Erythroblast (primary cell): Measurements from ENCODE around the gene BST2.

Experiments
- DNase-seq, 2 experiments: peaks; one replicate each; lab custom pipeline; 2025; lab: John Stamatoyannopoulos, UW
- GATA1 ChIP-seq: IDR thresholded peaks from 2 replicates; pipeline ENCODE4 v1.6.1; 2011; ENCODE audit warnings: low read depth, mild to moderate bottlenecking, control low read depth, low read length, moderate library complexity
- POLR2A ChIP-seq: IDR thresholded peaks from 2 replicates; pipeline ENCODE4 v1.6.1; 2011; ENCODE audit warnings: mild to moderate bottlenecking, low read length

BST2 gene

GRCh38 chr19:17431417-17431816, 26.0 kb upstream of the BST2 start:
- DNase-seq: no peak
- no peak for TF ChIP-seq GATA1
- no peak for TF ChIP-seq POLR2A

DNA sequence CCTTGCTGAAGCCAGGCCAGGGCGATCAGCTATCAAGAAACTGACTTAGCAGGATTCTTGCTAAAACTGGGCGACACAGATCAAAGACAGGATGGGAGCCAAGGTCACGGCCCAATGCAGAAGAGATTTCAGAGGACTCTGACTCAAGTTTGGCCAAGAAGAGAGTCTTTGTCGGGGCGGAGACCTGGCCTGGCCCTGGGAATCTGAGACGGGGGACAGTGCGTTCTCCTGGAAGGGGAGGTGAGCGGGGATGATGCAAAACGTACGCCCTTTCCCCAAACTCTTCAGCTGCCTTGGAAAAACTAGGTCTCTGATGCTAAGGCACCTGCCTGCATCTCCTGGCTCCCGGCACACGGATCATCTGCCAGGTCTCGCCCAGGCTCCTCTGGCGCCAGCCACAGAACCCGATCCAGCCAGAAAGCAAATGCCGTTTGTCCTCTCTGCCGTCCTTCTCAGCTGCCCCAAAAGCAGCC, 24.2 kb upstream of the BST2 start:
- DNase-seq: no peak
- TF ChIP-seq GATA1: no peak

DNA sequence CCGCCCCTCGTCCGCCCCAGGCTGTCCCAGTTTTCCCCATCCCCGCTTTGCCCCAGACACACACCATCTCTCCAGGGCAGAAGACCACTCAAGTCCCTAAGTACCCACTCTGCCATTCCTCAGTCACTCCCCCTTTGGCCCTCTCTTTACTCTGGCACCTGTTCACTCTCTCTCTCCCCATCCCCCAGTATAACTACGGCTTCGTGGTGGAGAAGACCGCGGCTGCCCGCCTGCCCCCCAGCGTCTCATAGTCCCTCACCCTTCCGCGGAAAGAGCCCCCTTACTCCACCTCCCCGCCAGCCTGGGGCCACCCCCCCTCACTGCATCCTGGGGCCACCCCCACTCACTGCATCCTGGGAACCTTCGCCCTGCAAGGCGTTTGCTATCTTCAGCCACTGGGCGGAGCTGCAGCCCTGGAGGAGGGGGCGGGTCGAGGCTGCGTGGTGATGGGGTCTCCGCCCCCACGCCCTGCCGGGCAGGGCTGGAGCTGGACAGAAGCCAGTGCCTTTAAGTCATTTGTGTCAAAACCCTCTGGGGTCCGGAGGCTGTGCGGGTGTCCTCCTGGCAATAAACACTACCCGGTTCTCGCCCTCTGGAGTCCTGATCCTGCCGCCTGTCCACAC, 19.4 kb upstream of the BST2 start:
- peak; percentile 69 to 76 for DNase-seq
- TF ChIP-seq POLR2A (no peak), GATA1 (no peak)

DNA sequence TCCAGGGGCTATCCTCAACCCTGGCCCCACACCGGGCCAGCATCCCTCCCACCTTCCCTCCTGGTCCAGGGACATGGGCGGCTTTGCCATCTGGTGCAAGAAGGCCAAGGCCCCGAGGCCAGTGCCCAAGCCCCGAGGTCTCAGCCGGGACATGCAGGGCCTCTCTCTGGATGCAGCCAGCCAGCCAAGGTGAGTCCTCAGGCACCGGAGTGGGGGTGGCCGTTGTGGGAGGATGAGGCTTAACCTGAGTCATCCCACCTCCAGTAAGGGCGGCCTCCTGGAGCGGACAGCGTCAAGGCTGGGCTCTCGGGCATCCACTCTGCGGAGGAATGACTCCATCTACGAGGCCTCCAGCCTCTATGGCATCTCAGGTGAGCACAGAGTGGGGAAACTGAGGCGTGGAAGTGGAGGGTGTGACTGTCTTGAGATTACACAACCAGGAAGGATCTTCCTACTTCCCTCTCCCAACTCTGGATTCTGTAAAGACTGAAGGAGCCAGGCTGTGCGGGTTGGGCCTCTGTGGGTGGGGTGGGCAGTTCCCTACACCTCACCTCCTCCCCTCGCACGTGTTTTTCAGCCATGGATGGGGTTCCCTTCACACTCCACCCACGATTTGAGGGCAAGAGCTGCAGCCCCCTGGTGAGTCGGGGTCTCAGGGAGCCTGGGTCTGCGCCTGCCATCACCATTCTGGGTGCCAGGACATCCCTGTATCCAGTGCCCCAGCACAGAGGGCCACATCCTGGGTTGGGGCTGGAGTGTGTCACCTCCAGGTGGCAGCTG, 18.2 kb upstream of the BST2 start:
- DNase-seq: no peak

GRCh38 chr19:17421942-17422341, 16.5 kb upstream of the BST2 start:
- no peak for DNase-seq
- TF ChIP-seq POLR2A: no peak
- no peak for TF ChIP-seq GATA1

More for the DNA sequence above, 18.2 kb upstream of the BST2 start:
- TF ChIP-seq GATA1 (no peak), POLR2A (no peak)

- peak in 1 of 2 experiments; percentile 52 for DNase-seq
- TF ChIP-seq POLR2A (no peak), GATA1 (no peak)
These were observed 15.1 kb upstream of the BST2 start for GRCh38 chr19:17420475-17420924.

DNA sequence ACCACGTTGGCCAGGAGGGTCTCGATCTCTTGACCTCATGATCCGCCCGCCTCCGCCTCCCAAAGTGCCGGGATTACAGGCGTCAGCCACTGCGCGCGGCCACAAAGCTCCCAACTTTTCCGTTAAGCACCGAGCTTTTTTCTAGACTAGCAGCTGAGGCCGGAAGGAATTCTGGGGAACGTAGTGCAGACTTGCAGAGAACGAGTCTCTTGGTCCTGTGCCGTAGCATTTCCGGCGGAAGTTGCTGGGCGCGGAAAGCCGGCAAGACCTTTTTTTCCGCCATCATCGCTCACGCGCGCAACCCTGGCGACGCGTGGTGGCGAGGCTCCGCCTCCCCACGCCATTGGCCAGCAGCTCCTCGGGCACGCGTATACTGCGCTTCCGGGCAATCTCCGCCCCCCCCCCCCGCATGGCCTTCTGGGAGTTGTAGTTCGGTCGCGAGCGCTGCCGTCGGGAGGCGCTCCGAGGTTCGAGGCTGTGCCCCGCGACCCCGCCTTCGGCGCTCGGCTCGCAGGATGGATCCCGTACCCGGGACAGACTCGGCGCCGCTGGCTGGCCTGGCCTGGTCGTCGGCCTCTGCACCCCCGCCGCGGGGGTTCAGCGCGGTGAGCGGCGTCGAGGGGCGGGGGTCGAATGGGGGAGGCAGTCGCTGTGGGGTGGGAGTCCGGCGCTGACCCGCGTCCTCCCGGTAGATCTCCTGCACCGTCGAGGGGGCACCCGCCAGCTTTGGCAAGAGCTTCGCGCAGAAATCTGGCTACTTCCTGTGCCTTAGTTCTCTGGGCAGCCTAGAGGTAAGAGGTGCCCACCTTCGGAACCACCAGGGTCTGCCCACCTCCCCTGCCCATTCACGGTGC, 14.4 kb upstream of the BST2 start, which contains the start of gene MVB12A:
Gene MVB12A (plus strand): TSS at position 427 of the 854 bp plus-strand sequence. CDS start 89 bp downstream, at position 516.
- DNase-seq: peak; percentile 99
- TF ChIP-seq GATA1 (no peak), POLR2A (peak; percentile 56)

- no peak for DNase-seq
- no peak for TF ChIP-seq POLR2A
- no peak for TF ChIP-seq GATA1
These were observed 13.8 kb upstream of the BST2 start for GRCh38 chr19:17419154-17419620.

DNA sequence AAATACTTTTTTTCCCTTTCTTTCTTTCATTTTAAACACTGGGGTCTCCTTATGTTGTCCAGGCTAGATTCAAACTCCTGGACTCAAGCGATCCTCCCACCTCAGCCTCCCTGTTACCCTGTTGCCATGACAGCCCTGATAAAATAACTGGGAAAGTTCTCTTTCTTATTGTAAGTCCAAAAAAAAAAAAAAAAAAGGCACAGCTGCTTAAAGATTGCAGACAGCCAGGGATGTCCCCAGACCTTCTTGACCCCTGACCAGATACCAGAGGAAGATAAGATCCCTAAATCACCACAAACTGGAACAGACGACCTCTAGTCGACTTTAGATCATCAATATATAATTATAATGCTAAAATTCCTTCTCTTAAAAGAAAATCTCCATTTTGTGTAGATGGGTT, 13.3 kb upstream of the BST2 start:
- DNase-seq: no peak
- TF ChIP-seq GATA1 (no peak), POLR2A (no peak)

DNA sequence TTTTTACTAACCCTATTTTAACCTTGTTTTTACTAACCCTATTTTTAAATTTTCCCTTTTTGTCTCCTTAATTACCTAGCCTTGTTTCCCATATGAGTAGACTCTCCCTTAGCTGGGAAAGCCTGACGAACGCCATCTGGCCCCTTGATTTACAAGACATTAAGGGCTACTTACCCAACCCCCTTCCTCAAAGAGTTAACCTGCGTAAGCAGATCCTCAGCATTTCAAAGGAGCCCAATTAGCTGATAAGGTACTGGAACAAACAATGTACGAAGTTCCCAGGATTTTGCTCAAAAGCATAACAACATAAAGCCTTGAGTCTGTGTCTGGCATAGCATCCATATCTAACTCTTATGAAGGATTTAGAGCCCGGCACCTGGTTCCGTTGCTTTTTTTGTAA, 9.7 kb upstream of the BST2 start:
- DNase-seq: no peak
- TF ChIP-seq POLR2A: no peak
- no peak for TF ChIP-seq GATA1

GRCh38 chr19:17414097-17414496, 8.7 kb upstream of the BST2 start:
- no peak for DNase-seq
- TF ChIP-seq GATA1 (no peak), POLR2A (no peak)

DNA sequence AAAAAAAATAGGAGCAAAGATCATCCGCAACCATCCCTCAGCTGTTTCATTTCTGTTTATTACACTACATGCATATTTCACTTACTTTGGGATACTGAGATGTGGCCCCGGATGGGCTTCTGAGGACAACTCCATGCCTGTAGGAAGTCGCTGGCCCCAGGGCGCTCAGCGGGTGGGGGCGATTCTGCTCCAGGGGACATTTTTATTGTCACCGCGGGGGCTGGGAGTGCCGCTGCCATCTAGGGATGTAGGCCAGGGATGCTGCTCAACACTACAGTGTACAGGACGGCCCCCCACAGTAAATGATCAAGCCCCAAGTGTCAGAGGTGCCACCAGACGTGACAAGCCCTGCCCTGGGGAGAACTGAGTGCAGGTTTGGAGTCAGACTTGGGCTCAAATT, 6.4 kb upstream of the BST2 start:
- no peak for DNase-seq
- TF ChIP-seq GATA1 (no peak), POLR2A (no peak)

DNA sequence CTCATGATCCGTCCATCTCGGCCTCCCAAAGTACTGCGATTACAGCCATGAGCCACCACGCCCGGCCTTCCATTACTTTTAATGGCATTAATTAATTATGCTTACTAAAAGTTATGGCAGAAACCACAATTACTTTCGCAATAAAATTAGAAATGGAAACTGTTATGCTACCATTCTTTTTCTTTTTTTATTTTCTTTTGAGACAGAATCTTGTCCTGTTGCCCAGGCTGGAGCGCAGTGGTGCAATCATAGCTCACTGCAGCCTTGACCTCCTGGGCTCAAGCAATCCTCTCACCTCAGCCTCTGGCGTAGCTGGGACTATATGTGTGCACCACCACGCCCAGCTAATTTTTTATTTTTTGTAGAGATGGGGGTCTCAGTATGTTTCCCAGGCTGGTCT, 4.6 kb upstream of the BST2 start:
- TF ChIP-seq GATA1 (no peak), POLR2A (no peak)
- DNase-seq: no peak
